ENCODE results near the gene PITPNC1. TPM values are rescaled to one million over a fixed set of nuclear protein-coding genes. Genes with fewer than 3 reads are reported as not detected.
"Not testable (repeated sequence)": the region's sequence is repeated elsewhere in the genome, so short reads cannot be mapped to it uniquely, and the experiment has no call there.

PITPNC1 gene
- 16.9 and 23.6 TPM in 2 replicates for total RNA-seq (2014; rRNA removed; shearing (Covaris generic))

DNA sequence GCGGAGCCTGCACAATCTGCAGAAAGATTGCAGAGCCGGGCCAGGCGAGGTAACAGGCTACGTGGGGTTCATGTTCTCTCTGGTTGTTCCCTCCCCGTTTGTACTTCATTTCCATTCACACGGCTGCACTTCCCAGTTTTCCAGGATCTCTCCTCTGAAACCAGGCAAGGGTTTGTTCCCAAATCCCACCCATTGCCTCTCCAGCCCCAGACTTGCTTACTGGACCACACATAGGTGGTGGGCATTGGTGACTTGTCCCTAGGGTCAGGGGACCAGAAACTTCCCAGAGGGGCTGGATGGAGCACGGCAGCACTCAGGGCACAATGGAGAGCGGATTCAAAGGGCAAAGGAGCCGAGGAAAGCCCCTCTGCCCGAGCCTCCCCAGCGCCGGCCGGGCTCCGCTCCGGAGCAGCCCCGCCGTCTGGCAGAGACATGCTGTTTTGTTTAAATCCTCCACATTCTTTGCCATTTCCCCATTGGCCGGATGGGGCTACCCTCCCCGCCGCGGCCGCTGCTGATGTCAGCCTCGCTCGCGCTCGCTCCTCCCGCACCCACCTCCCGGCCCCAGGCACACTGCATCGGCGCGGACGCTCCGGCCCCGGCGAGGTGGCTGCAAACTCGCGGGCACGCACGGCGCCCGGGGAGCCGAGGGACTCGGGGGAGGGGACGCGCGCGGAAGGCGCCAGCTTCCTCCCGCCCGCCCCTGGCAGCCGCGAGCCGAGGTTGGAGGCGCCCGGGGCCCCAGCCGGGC, at the start of gene PITPNC1:
PITPNC1 (plus strand) TSS at position 545 of the 751 bp plus-strand sequence.
- peak; percentile 88 for DNase-seq (ENCODE audit: low read depth)

- no peak for DNase-seq (ENCODE audit: low read depth)
Measured at GRCh38 chr17:67328026-67328425, 49.1 kb upstream of the PITPNC1 start.

GRCh38 chr17:67331381-67332161, 45.5 kb upstream of the PITPNC1 start:
- not testable (repeated sequence) for DNase-seq (ENCODE audit: low read depth)

DNA sequence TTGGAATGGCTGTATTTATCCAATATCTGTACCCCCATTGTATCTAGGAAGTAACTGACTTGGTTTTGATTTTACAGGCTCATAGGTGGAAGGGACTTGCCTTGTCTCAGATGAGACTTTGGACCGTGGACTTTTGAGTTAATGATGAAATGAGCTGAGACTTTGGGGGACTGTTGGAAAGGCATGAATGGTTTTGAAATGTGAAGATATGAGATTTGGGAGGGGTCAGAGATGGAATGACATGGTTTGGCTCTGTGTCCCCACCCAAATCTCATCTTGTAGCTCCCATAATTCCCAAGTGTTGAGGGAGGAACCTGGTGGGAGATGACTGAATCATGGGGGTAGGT, 44.9 kb upstream of the PITPNC1 start:
- not testable (repeated sequence) for DNase-seq (ENCODE audit: low read depth)

GRCh38 chr17:67335245-67335835, 41.7 kb upstream of the PITPNC1 start:
- no peak for DNase-seq (ENCODE audit: low read depth)

GRCh38 chr17:67336859-67337258, 40.2 kb upstream of the PITPNC1 start:
- DNase-seq (ENCODE audit: low read depth): no peak

GRCh38 chr17:67338353-67338752, 38.7 kb upstream of the PITPNC1 start:
- DNase-seq (ENCODE audit: low read depth): not testable (repeated sequence)

GRCh38 chr17:67343237-67343636, 33.8 kb upstream of the PITPNC1 start:
- DNase-seq (ENCODE audit: low read depth): no peak

DNA sequence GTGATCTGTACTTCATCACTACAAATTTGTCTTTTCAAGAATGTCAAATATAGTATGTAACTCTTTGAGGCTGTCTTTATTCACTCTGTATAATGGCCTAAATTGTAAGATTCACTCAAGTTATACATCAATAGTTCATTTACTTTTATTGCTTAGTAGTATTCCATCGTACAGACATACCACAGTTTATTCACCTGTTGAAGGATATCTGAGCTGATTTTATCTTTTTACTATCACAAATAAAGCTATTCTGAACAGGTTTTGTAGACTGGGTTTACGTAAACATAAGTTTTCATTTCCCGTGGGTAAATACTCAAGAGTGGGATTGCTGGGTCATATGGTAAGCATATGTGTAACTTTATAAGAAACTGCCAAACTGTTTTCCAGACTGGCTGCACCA, 29.3 kb upstream of the PITPNC1 start:
- no peak for DNase-seq (ENCODE audit: low read depth)

DNA sequence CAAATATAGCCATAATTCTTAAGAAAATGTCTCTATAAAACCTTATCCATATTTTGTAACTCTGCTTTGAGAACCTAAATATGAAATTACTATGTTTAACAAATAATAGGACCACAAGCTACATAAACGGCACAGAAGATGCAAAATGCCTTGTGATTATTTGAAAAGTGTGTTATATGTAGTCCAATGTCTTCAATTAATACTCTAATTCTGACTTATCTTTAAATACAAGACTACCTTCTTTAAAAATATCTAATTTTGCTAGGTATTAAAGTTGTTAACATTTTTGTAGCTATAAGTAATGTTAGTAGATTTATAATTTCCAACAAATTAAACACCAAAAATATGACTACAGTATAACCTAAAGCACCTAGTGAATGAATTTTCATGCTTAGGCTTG, 27.7 kb upstream of the PITPNC1 start:
- DNase-seq (ENCODE audit: low read depth): no peak

DNA sequence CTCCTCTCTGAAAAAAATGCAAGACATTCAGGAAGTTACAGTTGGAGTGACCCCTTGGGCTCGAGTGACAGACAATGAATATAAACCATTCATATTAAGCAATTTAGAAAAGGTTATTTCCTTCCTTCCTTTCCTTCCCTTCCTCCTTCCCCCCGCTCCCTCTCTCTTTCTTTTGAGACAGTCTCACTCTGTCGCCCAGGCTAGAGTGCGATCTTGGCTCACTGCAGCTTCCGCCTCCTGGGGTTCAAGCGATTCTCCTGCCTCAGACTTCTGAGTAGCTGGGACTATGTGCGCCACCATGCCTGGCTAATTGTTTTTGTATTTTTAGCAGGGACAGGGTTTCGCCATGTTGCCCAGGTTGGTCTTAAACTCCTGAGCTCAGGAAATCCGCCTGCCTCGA, 23.9 kb upstream of the PITPNC1 start:
- no peak for DNase-seq (ENCODE audit: low read depth)

GRCh38 chr17:67353929-67354574, 23.0 kb upstream of the PITPNC1 start:
- no peak for DNase-seq (ENCODE audit: low read depth)

DNA sequence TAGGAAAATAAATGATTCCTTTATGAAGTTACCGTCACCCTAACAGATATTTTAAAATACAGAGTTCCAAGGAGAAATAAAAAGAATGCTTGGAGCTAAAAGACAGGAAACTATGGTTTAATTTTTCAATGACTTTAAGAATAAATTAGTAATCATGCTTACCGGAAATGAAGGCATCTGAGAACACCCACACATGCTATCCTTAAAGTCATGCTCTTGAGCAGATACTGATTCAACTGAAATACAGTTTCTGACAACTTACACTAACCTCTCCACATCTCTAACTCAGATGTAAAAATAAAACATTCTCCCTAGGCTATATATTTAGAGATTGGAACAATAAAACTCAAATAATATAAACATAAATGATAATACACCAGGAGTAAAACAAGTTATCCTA, 18.5 kb upstream of the PITPNC1 start:
- no peak for DNase-seq (ENCODE audit: low read depth)

DNA sequence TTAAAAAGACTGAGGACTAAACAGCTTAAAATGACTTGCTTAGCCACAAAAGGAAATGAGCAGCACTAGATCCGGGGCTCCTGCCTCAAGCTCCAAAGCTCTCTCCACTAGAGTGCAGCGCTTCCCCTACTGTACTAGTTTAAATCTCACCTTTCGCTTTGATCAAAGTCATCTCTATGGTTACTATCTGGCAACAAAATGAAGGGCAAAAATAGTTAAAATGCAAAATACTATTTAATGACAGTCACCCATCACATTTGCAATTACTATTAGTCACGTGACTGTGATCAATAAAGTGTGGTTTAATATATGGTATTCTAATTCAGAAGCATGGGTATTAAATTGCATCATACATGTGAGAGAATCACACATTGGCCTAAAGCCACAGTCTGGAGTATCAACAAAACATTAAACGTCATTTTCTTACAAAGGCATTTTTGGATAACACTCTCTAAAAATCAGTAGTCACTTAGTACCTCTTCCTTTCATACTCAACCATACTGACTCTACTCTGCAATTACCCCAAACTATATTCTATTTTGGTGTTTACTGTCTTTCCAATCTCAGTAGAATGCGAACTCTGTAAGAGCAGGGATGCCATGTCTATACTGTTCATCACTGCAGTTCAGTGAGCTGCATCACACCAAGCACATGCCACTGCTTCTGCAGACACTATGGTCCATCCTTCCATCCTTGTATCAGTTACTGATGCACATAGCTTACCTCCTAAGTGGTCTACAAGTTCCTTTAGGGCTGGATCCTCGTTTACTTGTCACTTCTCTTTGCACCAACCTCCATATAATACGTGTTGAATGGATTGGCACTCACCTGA, 16.9 kb upstream of the PITPNC1 start:
- no peak for DNase-seq (ENCODE audit: low read depth)

DNA sequence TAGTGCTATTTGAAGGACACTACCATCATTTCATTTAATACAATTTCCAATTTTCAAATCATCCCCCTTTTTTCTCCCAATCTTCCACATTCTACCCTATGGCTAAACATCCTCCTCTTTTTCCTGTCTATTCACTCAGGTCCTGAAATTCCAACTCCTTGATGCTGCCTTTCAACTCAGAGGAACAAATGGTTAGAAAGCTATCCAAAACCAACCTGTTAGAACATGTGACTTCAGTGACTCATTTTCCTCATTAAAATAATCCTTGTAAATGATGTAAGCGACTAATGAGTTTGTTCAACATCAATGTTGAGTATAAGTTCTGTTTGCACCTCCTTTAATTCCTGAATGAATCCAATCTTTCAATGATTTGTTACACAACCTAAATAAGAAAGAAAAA, 16.2 kb upstream of the PITPNC1 start:
- DNase-seq (ENCODE audit: low read depth): no peak

DNA sequence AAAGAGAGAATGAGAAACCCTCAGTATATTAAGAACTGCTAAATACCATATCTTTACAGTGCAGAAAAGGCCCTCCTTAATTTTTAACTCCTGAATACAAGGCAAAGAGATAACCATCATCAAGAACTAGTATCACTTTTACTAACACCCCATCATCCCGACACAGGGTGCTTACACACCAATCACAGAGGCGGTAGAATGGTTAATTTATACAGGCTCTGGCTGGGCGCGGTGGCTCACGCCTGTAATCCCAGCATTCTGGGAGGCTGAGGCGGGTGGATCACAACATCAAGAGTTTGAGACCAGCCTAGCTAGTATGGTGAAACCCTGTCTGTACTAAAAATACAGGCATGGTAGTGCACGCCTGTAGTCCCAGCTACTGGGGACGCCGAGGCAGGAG, 14.9 kb upstream of the PITPNC1 start:
- no peak for DNase-seq (ENCODE audit: low read depth)

DNA sequence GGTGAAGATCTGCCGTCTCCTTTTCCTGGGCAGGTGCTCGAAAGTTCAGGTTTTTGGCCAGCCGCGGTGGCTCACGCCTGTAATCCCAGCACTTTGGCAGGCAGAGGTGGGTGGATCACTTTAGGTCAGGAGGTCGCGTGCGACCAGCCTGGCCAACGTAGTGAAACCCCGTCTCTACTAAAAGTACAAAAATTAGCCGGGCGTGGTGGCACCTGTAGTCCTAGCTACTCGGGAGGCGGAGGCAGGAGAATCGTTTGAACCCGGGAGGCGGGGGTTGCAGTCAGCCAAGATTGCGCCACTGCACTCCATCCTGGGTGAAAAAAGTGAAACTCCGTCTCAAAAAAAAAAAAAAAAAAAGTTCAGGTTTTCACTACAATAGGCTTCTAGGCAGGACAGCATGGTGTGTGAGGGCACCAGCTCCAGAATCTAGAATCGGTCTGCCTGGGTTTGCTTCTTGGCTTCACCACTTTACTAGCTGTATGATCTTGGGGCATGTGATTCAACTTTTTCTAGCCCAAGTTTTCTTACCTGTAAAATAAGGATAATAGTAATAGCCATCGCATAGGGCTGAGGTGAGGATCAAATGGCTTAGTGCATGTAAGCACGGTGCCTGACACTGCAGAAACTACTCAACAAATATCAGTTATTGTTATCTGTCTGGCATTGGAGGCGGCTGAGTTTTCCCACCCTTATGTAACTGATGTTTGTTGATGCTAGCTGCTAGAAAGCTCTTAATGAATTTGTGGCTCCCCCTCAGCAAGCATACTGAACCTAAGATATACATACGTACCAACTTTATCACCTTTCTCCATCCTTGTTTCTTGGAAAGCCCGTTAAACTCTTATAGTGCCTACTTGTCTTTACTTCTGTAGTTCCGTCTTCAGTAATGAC, 12.0 kb upstream of the PITPNC1 start:
- no peak for DNase-seq (ENCODE audit: low read depth)

- DNase-seq (ENCODE audit: low read depth): peak; percentile 69
Measured at GRCh38 chr17:67365738-67366192, 11.3 kb upstream of the PITPNC1 start.

DNA sequence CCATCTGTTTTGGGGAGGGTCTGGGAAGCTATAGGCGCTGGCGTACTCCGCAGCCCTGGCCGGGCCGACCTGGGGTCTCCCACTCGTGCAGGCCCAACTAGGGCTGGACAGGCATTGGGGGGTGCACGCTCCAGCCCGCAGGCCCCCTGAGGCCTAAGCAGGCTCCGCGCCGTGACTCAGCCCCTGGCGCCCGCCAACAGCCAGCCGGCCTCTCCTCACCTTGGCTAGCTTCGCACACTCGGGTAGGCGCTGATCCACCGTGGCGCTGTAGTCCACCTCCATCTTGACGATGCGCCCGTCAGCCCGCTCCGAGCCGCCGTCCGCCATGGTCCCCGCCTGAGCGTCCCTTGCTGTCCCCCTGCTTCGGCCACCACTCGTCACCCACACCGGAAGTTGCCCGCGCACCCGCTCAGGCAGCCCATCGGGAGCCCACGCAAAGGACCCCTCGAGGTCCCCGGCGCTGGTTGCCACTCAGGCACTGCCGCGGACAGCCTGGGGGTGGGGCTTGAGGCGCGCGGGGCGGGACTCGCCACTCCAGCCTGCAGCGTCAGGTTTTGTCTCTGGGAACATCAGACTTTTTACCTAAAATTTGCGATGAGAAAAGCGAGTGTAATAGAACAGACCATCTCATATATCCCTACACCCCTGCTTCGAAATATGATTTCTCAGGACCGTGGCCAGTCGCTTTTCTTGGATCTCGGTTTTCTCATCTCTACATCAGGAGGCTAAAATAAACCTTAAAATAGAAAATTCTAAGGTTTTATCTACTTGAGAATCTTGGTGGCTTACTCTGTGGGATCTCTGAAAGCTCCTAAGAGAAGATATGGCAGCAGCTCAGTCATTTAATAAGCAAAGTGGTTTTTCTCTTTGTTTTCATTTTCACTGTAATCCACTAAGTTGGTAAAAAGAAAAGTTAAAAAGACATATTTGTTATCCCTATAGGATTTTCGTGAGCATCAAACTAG, 10.6 kb upstream of the PITPNC1 start, which contains the start of gene PSMD12:
PSMD12 (minus strand) TSS at position 385 of the 965 bp plus-strand sequence; CDS start at position 327, 58 bp downstream.
- DNase-seq (ENCODE audit: low read depth): peak; percentile 85

Measured in RPMI7951 (cell line).